Transverse colon (tissue), 4 donors: ENCODE measurements around the gene TEX55.

Experiments
- POLR2A ChIP-seq: fragments of 450-650 bp; IDR thresholded peaks from one replicate; pipeline ENCODE4 v1.6.1; 2016; ENCODE audit warnings: antibody characterized with exemption, mild to moderate bottlenecking, moderate library complexity
- POLR2AphosphoS5 ChIP-seq, 3 donors: sonication (generic); formaldehyde crosslinking; IDR thresholded peaks; one replicate each; pipeline ENCODE4 v1.6.1; 2016; ENCODE audit warnings: antibody characterized with exemption in 3 of 3
- TF ChIP-seq, protein P1 (sequence below), 5 experiments: fragments of 200-600 bp in 3 of 5; fragments of 450-650 bp in 2 of 5; sonication (generic) in 3 of 5; IDR thresholded peaks; 1 replicate in 2 of 5; 2 replicates in 3 of 5; pipeline ENCODE4 v1.5.1; 2016 to 2017; ENCODE audit warnings: antibody characterized with exemption in 5 of 5, inconsistent platforms in 3 of 5, mild to moderate bottlenecking in 2 of 5, moderate library complexity in 1 of 5

DNA sequence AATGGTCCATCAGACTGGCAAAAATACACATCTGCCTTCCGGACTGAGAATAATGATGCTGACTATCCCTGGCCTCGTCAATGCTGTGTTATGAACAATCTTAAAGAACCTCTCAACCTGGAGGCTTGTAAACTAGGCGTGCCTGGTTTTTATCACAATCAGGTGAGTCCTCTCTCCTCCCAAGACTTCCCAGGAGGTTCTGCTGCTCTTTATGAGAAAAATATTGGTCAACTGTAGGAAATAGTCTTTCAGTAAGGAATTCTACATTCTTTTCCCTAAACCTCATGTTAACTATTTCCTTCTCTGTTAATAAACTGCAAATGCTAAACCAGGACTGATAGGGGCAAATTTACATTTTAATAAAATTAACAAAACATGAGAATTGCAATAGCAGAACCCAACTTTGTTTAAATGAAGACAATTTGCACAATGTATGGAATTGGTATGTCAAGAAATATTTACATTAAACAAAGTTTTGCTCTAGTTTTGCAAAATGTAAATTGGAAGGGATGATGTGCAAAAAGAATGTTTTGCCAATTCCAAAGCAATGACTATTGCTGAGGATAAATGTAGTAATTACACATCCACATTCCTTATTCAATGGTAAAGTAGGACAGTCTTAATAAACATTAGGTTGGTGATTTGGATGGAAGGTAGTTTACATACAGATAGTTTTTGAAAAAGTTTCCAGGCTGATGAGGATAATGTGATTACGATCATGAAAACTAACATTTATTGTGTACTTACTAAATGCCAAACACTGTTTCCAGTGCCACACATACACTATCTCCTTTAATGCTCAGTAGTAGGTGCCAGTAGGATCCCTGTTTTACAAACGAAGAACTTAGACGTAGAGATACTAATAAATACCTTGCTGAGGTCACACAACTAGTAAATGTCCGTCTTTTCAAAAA, 48.5 kb downstream of the TEX55 start:
- TF ChIP-seq, protein P1, sequence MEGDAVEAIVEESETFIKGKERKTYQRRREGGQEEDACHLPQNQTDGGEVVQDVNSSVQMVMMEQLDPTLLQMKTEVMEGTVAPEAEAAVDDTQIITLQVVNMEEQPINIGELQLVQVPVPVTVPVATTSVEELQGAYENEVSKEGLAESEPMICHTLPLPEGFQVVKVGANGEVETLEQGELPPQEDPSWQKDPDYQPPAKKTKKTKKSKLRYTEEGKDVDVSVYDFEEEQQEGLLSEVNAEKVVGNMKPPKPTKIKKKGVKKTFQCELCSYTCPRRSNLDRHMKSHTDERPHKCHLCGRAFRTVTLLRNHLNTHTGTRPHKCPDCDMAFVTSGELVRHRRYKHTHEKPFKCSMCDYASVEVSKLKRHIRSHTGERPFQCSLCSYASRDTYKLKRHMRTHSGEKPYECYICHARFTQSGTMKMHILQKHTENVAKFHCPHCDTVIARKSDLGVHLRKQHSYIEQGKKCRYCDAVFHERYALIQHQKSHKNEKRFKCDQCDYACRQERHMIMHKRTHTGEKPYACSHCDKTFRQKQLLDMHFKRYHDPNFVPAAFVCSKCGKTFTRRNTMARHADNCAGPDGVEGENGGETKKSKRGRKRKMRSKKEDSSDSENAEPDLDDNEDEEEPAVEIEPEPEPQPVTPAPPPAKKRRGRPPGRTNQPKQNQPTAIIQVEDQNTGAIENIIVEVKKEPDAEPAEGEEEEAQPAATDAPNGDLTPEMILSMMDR (IDR thresholded peaks at IDR 0.05) = no peak
- TF ChIP-seq POLR2A = no peak
- TF ChIP-seq POLR2AphosphoS5 (IDR thresholded peaks at IDR 0.05) = no peak
